H9 (cell line): Measurements from ENCODE around the gene MLH1. TPM values are rescaled to one million over a fixed set of nuclear protein-coding genes. Genes with fewer than 3 reads are reported as not detected.

Experiments used
- DNase-seq: peaks from one replicate; pipeline ENCODE4 v3.0.0-alpha.2; 2017
- H2AFZ ChIP-seq: one replicate; pipeline ENCODE4 v1.6.1; 2013; ENCODE audit warnings: mild to moderate bottlenecking, low read length, control low read depth, moderate library complexity
- H2AK5ac ChIP-seq: 2 replicates; pipeline ENCODE4 v1.6.1; 2013; ENCODE audit warnings: low read length, control low read depth, mixed read lengths; ENCODE audit not compliant: insufficient read length
- H2BK120ac ChIP-seq: one replicate; pipeline ENCODE4 v1.6.1; 2013; ENCODE audit warnings: low read depth, mild to moderate bottlenecking, low read length, control low read depth, inconsistent platforms; ENCODE audit not compliant: poor library complexity, severe bottlenecking
- H2BK12ac ChIP-seq: 2 replicates; pipeline ENCODE4 v1.6.1; 2013; ENCODE audit warnings: low read length, control low read depth, mixed read lengths, low read depth; ENCODE audit not compliant: insufficient read length
- H2BK15ac ChIP-seq: 2 replicates; pipeline ENCODE4 v1.6.1; 2013; ENCODE audit warnings: low read depth, low read length, control low read depth
- H2BK20ac ChIP-seq: one replicate; pipeline ENCODE4 v1.6.1; 2013; ENCODE audit warnings: low read depth, mild to moderate bottlenecking, low read length, control low read depth, inconsistent platforms; ENCODE audit not compliant: poor library complexity, severe bottlenecking
- H2BK5ac ChIP-seq: 2 replicates; pipeline ENCODE4 v1.6.1; 2013; ENCODE audit warnings: low read length, control low read depth, mixed read lengths; ENCODE audit not compliant: insufficient read length
- H3K14ac ChIP-seq: 2 replicates; pipeline ENCODE4 v1.6.1; 2013; ENCODE audit warnings: low read length, control low read depth; ENCODE audit not compliant: insufficient read depth
- H3K18ac ChIP-seq: 2 replicates; pipeline ENCODE4 v1.6.1; 2013; ENCODE audit warnings: low read depth, mild to moderate bottlenecking, mixed read lengths, low read length, control low read depth; ENCODE audit not compliant: insufficient read length
- H3K23ac ChIP-seq: 2 replicates; pipeline ENCODE4 v1.6.1; 2013; ENCODE audit warnings: low read length, control low read depth, mixed read lengths, low read depth; ENCODE audit not compliant: insufficient read length
- H3K23me2 ChIP-seq: 2 replicates; pipeline ENCODE4 v1.6.1; 2013; ENCODE audit warnings: low read depth, mild to moderate bottlenecking, mixed read lengths, low read length, control low read depth; ENCODE audit not compliant: insufficient read length, poor library complexity, severe bottlenecking
- H3K27ac ChIP-seq: 2 replicates; pipeline ENCODE4 v1.5.1; 2013; ENCODE audit warnings: low read length, control low read depth, mixed read lengths, low read depth; ENCODE audit not compliant: insufficient read length
- H3K27me3 ChIP-seq: 2 replicates; pipeline ENCODE4 v1.6.1; 2013; ENCODE audit warnings: low read length, control low read depth, inconsistent platforms; ENCODE audit not compliant: insufficient read depth
- H3K4ac ChIP-seq: 2 replicates; pipeline ENCODE4 v1.6.1; 2013; ENCODE audit warnings: low read depth, mild to moderate bottlenecking, control low read depth, inconsistent platforms, low read length, moderate library complexity
- H3K4me1 ChIP-seq: 2 replicates; pipeline ENCODE4 v1.6.1; 2013; ENCODE audit warnings: low read length, control low read depth, inconsistent platforms; ENCODE audit not compliant: insufficient read depth
- H3K4me2 ChIP-seq: 2 replicates; pipeline ENCODE4 v1.6.1; 2013; ENCODE audit warnings: low read length, control low read depth, mixed read lengths; ENCODE audit not compliant: insufficient read length, insufficient read depth
- H3K56ac ChIP-seq: 2 replicates; pipeline ENCODE4 v1.6.1; 2013; ENCODE audit warnings: low read depth, mild to moderate bottlenecking, mixed read lengths, low read length, control low read depth; ENCODE audit not compliant: insufficient read length
- H3K79me1 ChIP-seq: 2 replicates; pipeline ENCODE4 v1.6.1; 2013; ENCODE audit warnings: low read depth, mild to moderate bottlenecking, moderate library complexity, low read length, control low read depth, inconsistent platforms; ENCODE audit not compliant: insufficient read depth, poor library complexity, severe bottlenecking
- H3K79me2 ChIP-seq: 2 replicates; pipeline ENCODE4 v1.6.1; 2013; ENCODE audit warnings: low read length, control low read depth, inconsistent platforms; ENCODE audit not compliant: insufficient read depth
- H3K9ac ChIP-seq: 2 replicates; pipeline ENCODE4 v1.6.1; 2013; ENCODE audit warnings: low read length, control low read depth, mixed read lengths; ENCODE audit not compliant: insufficient read length; ENCODE audit errors: extremely low read depth
- H3K9me3 ChIP-seq: one replicate; pipeline ENCODE4 v1.6.1; 2013; ENCODE audit warnings: low read depth, low read length, inconsistent platforms; ENCODE audit not compliant: control insufficient read depth
- H3T11ph ChIP-seq: one replicate; pipeline ENCODE4 v1.6.1; 2013; ENCODE audit warnings: mild to moderate bottlenecking, low read length, control low read depth, inconsistent platforms
- H4K20me1 ChIP-seq: one replicate; pipeline ENCODE4 v1.6.1; 2013; ENCODE audit not compliant: control insufficient read depth, insufficient read length, insufficient read depth
- H4K5ac ChIP-seq: 2 replicates; pipeline ENCODE4 v1.6.1; 2013; ENCODE audit warnings: low read depth, mild to moderate bottlenecking, mixed read lengths, low read length, control low read depth; ENCODE audit not compliant: insufficient read length
- H4K8ac ChIP-seq: replicated peaks from 2 replicates; pipeline ENCODE4 v1.6.1; 2013; ENCODE audit warnings: low read length, control low read depth, mixed read lengths, low read depth; ENCODE audit not compliant: insufficient read length
- H4K91ac ChIP-seq: 2 replicates; pipeline ENCODE4 v1.6.1; 2013; ENCODE audit warnings: low read depth, mild to moderate bottlenecking, moderate library complexity, mixed read lengths, low read length, control low read depth; ENCODE audit not compliant: insufficient read length
- H3K27ac Mint-ChIP-seq, 3 experiments: 2 replicates in 2 of 3; 3 replicates in 1 of 3; pipeline ENCODE4 v1.8.0; 2020 to 2021; ENCODE audit warnings: mixed read lengths in 3 of 3, mild to moderate bottlenecking in 1 of 3, moderate library complexity in 1 of 3
- H3K27me3 Mint-ChIP-seq: 2 replicates; pipeline ENCODE4 v1.8.0; 2021; ENCODE audit warnings: low read depth, mild to moderate bottlenecking, moderate library complexity, mixed read lengths
- H3K36me3 Mint-ChIP-seq, 3 experiments: 2 replicates in 2 of 3; 3 replicates in 1 of 3; pipeline ENCODE4 v1.8.0; 2020 to 2021; ENCODE audit warnings: low read depth in 3 of 3, mixed read lengths in 3 of 3; ENCODE audit not compliant: insufficient read depth in 1 of 3
- H3K4me1 Mint-ChIP-seq, 2 experiments: 2 replicates each; pipeline ENCODE4 v1.8.0; 2020; ENCODE audit warnings: mixed read lengths in 2 of 2
- H3K4me3 Mint-ChIP-seq, 2 experiments: 2 replicates in 1 of 2; 3 replicates in 1 of 2; pipeline ENCODE4 v1.8.0; 2020 to 2021; ENCODE audit warnings: mild to moderate bottlenecking in 2 of 2, mixed read lengths in 2 of 2, moderate library complexity in 1 of 2
- H3K9me3 Mint-ChIP-seq, 2 experiments: 2 replicates in 1 of 2; 3 replicates in 1 of 2; pipeline ENCODE4 v1.8.0; 2020; ENCODE audit warnings: mild to moderate bottlenecking in 2 of 2, mixed read lengths in 2 of 2, moderate library complexity in 1 of 2
- WGBS: extraction: QIAGEN DNeasy Blood & Tissue Kit; methylation state at CpG from one replicate; pipeline ENCODE4 v1.1.7; 2013; ENCODE audit warnings: missing lambda C conversion rate, low lambda C conversion rate, mixed read lengths; ENCODE audit not compliant: insufficient read length; ENCODE audit errors: extremely low coverage; 5-methylcytosine and 5-hydroxymethylcytosine counted together
- total RNA-seq: library from RNA; stranded (reverse); gene quantifications from 2 replicates; pipeline ENCODE4 v1.2.1, GENCODE V29; 2021
- TF ChIP-seq, protein P1 (sequence below): fragments of 200-600 bp; sonication (generic); conservative IDR thresholded peaks from 3 replicates; pipeline ENCODE4 v1.8.0; 2021; ENCODE audit warnings: antibody characterized with exemption, mild to moderate bottlenecking

The MLH1 gene
- total RNA-seq, 1 experiment from 2014 or later, result 45.1 TPM

- H3K4me1 ChIP-seq, result no peaks in the 10 kb centered on the region
- H3K79me2 ChIP-seq, result no peaks in the 10 kb centered on the region; the same call in 1 of the 2 replicates
- H4K5ac ChIP-seq, result no peak overlapping the region
- Mint-ChIP-seq H3K9me3 (peaks cover 0 to 4% of the 10 kb centered on the region in 2 experiments; a peak in 2 of 5 replicates), H3K27ac (no peak overlapping the region), H3K36me3 (peaks cover 64 to 95% (median 90%) of the 10 kb centered on the region in 3 experiments), H3K4me3 (no peak overlapping the region), H3K27me3 (no peaks in the 10 kb centered on the region), H3K4me1 (no peaks in the 10 kb centered on the region)
- TF ChIP-seq, protein P1, sequence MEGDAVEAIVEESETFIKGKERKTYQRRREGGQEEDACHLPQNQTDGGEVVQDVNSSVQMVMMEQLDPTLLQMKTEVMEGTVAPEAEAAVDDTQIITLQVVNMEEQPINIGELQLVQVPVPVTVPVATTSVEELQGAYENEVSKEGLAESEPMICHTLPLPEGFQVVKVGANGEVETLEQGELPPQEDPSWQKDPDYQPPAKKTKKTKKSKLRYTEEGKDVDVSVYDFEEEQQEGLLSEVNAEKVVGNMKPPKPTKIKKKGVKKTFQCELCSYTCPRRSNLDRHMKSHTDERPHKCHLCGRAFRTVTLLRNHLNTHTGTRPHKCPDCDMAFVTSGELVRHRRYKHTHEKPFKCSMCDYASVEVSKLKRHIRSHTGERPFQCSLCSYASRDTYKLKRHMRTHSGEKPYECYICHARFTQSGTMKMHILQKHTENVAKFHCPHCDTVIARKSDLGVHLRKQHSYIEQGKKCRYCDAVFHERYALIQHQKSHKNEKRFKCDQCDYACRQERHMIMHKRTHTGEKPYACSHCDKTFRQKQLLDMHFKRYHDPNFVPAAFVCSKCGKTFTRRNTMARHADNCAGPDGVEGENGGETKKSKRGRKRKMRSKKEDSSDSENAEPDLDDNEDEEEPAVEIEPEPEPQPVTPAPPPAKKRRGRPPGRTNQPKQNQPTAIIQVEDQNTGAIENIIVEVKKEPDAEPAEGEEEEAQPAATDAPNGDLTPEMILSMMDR, result peak; percentile 31; the same call in 1 of the 3 replicates
- H3K9ac ChIP-seq, result no peak overlapping the region
- H3K23me2 ChIP-seq, result no peaks in the 10 kb centered on the region
- H3K27me3 ChIP-seq, result no peaks in the 10 kb centered on the region
- H3K9me3 ChIP-seq, result no peaks in the 10 kb centered on the region
- H2BK20ac ChIP-seq, result no peak overlapping the region
- H3K14ac ChIP-seq, result no peak overlapping the region
- H3K56ac ChIP-seq, result no peak overlapping the region
- H2AFZ ChIP-seq, result no peak overlapping the region
- no peak overlapping the region for H4K8ac ChIP-seq
- no peak overlapping the region for H3K4ac ChIP-seq
- no peak overlapping the region for H3K4me2 ChIP-seq
- H4K91ac ChIP-seq, result no peak overlapping the region
- no peak overlapping the region for H2BK5ac ChIP-seq
- H3K27ac ChIP-seq, result no peak overlapping the region
- no peak overlapping the region for H2AK5ac ChIP-seq
- no peak overlapping the region for H3T11ph ChIP-seq
- H2BK12ac ChIP-seq, result no peak overlapping the region
- H2BK120ac ChIP-seq, result no peak overlapping the region
- no peak overlapping the region for H3K23ac ChIP-seq
- no peak for DNase-seq
- WGBS, result no CpG with 5 or more reads among the region's 2 CpGs
- H4K20me1 ChIP-seq, result no peaks in the 10 kb centered on the region
- no peak overlapping the region for H3K18ac ChIP-seq
- no peak overlapping the region for H2BK15ac ChIP-seq
- no peaks in the 10 kb centered on the region for H3K79me1 ChIP-seq
Measured at GRCh38 chr3:37024092-37024491, 30.8 kb downstream of the MLH1 start.
